NCI-H82 (cell line): ENCODE measurements around the gene LYSMD3.

ENCODE experiments used
- DNase-seq: peaks from one replicate; lab custom pipeline; 2025; lab: John Stamatoyannopoulos, UW

Gene LYSMD3

DNA sequence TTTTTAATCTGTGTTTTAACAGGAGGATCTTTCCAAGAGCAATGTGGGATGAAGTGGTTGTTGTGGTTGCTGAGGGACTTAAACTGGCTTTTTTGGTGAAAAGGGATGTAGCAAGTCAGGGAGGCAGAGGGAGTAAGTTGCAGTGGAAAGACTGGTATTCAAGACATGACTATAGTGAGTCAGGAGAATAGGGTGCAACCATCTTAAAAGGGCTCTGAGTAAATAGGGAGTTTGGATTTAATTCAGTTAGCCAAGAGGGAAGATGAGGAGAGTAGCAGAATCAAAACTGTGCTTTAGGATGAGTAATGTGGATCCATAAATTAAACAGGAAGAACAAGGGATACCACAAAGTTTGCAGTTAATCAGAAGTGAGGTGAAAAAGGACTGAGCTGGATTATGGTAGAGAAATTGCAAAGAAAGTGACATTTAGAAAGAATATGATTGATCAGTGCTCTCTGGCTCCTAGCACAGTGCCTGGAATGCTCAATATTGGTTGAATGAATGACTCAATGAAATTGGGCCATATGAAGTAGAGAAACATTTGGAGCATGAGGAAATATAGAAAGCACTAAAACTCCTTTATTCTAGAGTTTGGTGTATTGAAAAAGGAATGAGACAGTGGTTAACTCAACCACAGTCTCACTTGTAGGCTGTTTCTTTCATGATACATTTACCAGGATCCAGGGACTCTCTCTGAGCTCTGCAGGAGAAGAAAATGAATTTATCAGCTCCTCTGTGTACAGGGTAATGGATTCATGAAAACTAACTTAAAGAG lies 49.6 kb downstream of the LYSMD3 start:
- DNase-seq = no peak

DNA sequence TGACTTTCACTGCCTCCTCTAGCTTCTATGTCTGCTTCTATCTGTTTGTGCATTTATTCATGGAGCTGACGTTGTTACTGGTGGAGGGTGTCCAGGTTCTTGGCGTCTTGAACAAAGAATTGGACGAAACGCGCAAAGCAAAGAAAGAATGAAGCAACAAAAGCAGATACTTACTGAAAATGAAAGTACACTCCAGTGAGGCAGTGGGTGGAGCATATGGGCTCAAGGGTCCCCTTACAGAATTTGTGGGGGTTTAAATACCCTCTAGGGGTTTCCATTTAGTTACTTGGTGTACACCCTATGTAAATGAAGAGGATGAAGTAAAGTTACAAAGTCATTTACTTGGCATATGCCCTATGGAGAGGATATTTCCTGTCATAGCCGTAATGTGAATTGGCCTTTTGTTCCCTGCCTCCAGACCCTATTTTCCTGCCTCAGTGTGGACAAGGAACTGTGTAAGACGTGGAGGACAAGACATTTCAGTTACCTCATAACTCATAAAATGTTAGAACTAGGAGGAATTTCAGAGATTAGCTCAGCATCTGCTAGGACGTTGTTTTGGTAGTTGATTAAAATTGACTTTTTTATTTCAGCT lies 51.7 kb downstream of the LYSMD3 start:
- DNase-seq = no peak

DNA sequence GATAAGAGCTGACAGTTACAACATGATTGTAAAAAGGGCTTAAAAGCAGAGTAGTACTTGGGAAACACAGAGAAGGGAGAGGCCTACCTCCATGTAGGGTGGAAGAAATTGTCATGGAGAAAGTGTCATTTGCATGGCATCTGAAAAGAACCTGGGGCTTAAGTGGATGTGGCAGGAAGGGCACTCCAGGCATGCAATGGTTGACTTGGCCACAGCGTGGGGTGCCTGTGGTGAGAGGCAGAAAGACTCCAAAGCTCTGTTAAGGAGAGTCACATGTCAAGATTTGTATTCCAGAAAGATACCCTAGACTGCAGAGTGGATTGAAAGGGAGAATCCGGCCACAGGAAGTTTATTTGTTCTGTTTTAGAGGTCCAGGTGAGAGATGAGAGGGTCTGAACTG lies 52.3 kb downstream of the LYSMD3 start:
- peak; percentile 27 for DNase-seq

DNA sequence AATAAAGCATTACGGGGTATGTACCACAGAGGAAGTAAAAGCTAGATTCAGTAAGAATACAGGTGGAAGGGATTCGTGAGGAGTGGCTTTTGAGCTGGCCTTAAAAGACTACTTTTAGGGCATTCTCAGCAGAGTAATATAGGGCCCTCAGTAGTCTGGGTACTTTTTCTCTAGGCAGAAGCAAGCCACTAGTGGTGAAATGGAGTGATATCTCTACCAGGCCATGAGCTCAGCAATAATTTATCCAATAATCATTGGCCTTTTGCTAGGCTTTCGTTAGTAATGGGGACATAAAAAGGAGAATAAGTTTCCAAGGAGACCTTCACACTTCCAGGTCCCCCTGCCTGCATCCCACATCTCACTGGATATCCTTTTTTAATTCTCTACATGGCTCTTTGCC lies 53.0 kb downstream of the LYSMD3 start:
- peak; percentile 18 for DNase-seq

DNA sequence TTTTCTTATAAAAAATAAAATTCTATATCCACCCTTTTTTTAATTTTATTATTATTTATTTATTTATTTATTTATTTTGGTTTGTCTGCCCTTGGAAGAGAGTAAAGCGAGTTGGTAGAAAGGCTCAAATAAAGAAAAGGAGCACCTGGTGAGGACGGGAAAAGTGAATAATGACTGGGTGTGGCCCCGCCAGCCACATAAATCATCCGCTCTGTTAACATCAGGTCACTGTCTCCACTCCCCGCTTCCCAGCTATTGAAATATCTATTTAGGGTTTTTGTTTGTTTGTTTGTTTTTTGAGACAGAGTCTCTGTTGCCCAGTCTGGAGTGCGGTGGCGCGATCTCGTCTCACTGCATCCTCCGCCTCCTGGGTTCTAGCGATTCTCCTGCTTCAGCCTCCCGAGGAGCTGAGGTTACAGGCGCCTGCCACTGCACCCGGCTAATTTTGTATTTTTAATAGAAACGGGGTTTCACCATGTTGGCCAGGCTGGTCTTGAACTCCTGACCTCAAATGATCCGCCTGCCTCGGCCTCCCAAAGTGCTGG lies 53.9 kb downstream of the LYSMD3 start:
- DNase-seq = peak; percentile 31

DNA sequence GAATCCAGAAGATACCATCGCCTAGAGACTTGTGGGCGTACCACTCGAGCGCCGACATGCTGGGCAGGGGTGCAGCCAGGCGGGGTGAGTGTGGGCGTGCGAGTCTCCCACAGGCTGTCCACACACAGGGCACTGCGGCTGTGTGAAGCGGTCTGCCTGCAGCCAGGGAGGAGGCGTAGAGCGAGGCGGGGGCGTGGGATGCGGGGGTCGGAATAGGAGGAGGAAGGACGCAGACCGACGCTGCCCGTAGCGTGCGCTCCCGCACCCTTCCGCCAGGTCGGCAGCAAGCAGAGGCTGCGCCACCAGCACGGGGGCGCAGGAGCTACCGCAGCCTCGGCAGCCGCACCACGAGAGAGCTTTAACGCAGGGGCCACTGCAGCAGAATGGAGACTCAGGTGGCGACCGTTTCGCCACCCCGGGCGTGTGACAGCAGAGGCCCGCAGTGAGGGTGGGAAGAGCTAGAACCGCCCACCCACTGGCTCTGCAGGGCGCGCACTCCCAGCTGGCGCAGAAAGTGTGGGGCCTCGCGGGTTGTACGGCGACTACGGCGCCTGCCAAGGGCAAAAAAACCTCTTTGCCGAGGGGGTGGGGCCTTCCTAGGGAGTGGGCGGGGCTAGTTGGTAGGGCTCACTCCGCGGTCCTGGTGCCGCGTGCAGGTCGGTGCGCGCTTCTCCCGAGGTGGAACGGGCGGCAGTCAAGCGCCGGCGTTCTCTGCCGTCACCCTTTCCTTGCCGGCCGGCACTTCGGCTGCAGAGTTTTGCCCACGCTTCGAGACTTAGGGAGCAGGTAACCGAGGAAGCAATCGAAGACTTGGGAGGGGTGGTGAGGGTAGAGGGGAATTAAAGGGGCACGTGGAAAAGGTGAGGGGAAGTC lies 54.9 kb downstream of the LYSMD3 start, which contains the start of the genes MBLAC2 and POLR3G:
TSS of gene MBLAC2 (minus strand) at position 537 of the 873 bp plus-strand sequence. CDS start at position 58, 479 bp downstream.
TSS of gene POLR3G (plus strand) at position 630 of the 873 bp plus-strand sequence. CDS start 10,704 bp downstream, outside the sequence.
- peak; percentile 95 for DNase-seq

DNA sequence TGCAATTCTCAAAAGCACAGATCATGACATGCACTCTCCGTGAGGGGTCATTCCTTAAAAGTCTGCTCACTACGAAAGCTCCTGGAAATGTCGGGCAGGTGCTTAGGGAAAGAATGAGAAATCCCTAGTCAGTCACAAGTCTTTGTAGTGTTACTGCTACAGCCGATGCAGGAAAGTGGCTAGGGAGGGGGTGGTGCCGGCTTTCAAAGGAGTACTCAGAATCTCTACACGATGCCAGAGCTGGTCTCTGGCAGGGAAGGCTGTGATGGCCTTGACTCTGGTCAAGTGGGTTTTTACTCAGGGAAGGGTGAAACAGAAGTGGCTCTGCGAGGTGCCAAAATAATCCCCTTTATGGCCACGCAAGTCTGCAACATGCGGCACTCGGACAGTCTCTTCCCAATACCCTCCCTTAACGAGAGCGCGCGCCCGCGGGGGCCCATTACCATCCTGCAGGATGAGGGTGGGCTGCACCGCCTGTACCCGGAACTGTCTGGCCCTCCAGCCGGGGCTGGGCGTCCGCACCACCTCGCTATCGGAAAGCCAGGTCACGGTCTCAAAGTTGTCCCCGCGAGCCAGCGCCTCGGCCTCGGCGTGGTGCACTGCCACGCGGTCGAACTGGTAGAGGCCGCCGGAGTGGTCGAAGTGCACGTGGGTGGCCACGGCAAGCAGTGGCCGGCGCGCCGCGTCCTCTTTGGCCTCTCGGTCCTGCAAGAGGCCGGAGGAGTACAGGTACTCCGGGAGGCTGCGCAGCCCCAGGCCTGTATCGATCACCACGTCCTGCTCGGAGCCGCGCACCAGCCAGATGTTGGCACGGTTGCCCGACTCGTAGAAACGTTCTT lies 55.8 kb downstream of the LYSMD3 start:
- DNase-seq = peak; percentile 77

DNA sequence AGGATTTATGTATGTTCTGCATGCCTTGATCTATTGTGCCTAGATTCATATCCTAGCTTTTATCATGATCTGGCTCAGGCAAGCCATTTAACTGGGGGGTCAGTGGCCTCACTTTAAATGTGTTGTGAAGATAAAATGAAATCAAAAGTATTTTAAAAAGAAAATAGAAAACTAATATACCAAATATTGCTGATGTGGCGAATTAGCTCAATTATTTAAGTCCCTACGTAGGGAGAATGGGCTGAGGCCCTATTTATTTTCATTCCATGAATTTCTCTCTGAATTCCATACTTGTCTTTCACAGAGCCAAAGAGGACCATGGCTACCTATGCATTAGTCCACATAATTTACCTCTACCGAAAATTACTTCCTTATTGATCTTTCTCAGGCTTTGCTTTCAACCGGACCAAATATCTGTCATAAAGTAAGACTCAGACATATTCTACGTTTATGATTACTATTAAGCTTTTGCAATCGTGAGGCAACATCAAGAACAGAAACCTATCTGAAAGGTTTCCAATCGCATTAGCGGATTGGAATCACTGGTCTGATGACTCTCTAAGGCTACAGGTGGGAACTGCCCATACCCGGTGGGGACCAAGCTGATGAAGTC lies 56.5 kb downstream of the LYSMD3 start:
- DNase-seq = peak; percentile 77
